Measurements from ENCODE around the gene LDLRAP1.

Gene LDLRAP1

DNA sequence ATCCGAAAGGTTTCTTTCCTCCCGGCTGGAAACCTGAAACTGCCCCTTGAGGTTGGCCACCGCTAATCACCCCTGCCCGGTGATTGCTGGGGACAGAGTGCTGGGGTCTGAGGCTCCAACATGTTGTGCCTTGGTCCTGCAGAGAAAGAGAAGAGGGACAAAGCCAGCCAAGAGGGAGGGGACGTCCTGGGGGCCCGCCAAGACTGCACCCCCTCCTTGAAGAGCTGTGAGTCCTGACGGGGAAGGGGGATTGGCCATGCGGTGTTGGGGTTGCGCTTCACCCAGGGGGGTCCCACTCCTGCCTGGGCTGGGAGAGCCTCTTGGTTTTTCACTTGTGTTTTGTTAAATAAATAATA lies 19.5 kb downstream of the LDLRAP1 start:
- no peak for DNase-seq (ENCODE audit: low read depth)

DNA sequence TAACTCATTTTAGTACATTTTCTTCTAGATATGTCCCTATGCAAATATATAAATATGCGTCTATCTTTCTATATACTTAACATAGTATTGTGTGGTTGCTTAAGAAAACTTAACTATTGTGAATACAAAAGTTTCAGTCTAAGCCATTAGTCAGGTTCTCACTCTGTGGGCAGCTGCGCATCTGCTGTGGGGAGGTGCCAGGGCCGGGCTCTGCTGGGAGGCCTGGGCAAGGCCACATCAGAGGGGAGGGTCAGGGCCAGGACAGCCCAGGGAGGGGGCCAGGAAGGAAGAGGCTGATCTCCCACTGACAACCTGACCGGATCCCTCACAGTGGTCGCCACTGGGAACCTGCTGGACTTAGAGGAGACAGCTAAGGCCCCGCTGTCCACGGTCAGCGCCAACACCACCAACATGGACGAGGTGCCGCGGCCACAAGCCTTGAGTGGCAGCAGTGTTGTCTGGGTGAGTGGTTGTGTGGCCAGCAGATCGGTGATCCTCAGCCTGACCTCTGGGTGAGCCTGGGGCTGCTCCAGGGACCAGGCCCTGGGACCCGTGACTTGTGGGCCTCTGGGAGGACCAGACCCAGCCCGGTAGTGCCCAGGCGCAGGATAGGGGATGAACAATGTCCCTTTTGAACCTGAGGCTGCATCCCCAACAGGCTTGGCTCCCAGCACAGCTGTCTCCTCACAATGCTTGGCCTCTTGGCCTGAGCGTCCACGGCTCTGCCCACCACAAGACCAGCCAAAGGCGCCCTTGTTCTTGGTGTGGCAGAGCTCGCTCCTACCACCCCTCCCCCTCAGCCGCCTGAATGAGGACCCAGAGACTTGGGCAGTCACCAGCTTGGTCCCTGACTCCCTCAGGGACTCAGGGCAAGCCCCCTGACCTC lies 20.2 kb downstream of the LDLRAP1 start:
- DNase-seq (ENCODE audit: low read depth): no peak

DNA sequence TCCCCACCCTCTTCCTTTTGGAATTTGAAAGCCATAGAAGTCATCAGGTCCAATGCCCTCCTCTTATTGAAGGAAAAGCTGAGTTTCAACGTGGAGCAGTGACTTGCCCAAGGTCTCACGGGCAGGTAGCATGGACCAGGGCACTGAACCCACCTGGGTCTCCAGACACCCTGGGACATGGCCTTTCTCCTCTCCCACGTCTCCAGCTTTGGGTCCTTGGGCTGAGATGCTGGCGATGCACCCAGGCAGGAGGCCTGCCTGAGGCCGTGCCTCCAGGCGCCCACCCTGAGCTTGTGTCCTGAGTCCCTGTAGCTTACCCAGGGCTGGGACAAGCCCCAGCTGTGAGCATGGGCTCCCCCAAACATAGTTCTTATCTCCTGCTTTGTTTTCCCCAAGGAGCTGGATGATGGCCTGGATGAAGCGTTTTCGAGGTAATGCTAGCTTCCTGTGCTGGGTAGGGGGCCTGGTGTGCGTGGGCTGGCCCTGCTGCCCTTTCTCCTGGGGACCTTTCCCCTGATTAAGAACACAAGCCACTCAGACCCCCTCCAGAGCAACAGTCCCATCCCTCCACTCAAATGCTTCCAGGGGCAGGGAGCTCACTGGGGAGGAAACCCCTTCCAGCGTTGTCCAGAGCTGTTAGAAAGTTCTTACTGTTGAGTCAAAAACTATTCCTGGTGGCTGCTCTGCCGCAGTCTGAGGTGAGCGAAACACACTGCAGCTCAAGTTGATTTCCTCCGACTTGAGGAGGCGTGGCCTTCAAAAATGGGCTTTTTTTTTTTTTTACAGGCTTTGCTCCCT lies 21.6 kb downstream of the LDLRAP1 start:
- DNase-seq (ENCODE audit: low read depth): peak; percentile 49

DNA sequence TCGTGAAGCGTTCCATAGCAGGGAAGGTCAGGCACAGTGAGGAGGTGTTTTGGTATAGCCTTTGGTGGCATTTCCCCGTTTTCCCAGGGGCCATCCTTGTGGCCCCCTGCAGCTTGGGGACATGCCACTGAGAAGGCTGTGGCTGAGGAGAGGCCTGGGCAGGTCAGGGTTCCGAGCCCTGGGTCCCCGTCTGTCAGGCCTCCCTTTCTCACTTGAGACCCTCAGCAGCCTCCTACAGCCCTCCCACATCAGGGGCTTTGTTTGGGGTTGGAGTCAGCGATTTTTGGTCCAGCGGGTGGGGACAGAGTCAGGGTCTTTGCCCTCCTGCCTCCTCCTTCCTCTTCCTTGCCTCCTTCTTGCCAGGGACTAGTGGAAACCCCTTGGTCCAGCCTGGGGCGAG lies 22.2 kb downstream of the LDLRAP1 start:
- DNase-seq (ENCODE audit: low read depth): no peak

DNA sequence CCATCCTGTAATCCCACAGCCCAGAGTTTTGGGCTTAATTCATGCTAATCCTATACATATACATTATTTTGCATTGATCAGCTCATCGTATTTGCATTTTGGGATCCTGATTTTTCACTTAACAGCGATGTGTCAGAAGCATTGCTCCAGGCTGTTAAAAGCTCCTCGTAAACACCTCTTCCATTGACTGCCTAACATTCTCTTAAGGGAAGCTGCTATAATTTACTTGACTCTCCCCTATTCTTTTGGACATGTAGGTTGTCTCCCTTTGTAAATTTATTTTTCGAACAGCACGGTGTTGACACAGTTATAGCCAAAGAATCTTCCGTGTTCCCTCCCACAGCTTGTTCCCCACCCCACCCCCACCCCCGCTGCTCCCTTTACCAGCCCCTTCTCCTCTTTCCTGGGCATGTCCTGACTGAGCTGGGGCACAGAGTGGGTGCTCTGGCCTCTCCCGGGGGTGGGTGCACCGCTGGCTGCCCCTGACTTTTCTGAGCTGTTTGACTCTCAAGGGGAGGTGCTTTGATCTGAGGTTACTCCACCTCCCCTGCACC lies 22.8 kb downstream of the LDLRAP1 start:
- no peak for DNase-seq (ENCODE audit: low read depth)

- peak; percentile 80 for DNase-seq (ENCODE audit: low read depth)
These were observed 23.4 kb downstream of the LDLRAP1 start for GRCh38 chr1:25566730-25567341.

- DNase-seq (ENCODE audit: low read depth): no peak
These were observed 24.3 kb downstream of the LDLRAP1 start for GRCh38 chr1:25567710-25568089.

- peak; percentile 81 for DNase-seq (ENCODE audit: low read depth)
These were observed 24.9 kb downstream of the LDLRAP1 start for GRCh38 chr1:25568090-25568833.

- DNase-seq (ENCODE audit: low read depth): peak; percentile 81
These were observed 25.6 kb downstream of the LDLRAP1 start for GRCh38 chr1:25568834-25569596.

GRCh38 chr1:25569597-25570396 lies 26.4 kb downstream of the LDLRAP1 start:
- peak; percentile 81 for DNase-seq (ENCODE audit: low read depth)

DNA sequence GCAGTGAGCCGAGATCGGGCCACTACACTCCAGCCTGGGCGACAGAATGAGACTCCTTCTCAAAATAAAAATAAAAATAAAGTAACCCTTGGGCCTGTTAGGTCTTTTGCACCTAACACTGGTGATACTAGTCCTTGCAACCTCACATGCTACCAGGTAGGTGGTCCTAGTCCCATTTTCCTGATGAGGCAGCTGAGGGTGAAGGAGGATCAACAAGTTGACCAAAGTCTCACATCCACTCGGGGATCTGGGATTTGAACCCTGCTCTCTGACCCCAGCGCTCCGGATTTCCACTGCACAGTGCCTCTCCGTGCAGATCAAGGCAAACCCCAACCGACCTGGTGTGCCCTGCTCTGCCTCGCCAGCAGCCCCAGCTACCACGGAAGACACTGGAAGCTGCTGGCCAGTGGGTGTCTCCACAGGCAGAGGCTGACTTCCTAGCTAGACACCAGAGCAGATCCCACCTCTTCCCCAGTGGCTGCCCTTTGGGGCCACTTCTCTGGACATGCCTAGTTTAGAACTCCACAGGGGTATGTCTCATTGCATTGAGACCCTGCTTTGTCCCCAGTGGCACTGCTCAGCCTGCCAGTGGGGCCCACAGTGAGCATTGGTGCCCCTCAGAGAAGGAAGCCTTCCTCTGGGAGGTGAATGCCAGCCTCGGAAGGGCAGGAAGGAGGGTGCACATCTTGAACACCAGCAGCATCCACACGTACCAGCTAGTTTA lies 27.6 kb downstream of the LDLRAP1 start:
- DNase-seq (ENCODE audit: low read depth): no peak

DNA sequence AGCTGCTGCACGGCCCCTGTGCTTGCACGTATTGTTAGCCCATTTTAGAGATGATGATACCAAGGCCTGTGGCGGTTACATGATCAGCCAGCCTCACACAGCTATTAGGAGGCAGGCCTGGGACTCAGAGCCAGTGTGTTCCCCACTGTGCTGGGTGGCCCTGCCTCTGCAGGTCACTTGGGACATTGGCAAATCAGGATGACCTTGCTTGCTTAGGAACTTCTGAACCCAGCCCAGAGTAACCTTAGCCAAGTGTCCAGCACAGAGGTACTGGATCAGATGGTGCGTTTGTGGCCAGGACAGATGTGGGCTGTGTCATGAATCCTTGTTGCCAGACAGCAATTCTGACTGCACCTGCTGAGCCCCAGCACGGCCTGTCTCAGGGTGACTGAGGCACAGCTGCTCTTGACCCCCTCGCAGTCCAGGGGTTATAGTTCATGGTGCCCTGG lies 28.1 kb downstream of the LDLRAP1 start:
- DNase-seq (ENCODE audit: low read depth): no peak

GRCh38 chr1:25572107-25572506 lies 28.7 kb downstream of the LDLRAP1 start:
- no peak for DNase-seq (ENCODE audit: low read depth)

- peak; percentile 41 for DNase-seq (ENCODE audit: low read depth)
These were observed 29.5 kb downstream of the LDLRAP1 start for GRCh38 chr1:25572708-25573590.

DNA sequence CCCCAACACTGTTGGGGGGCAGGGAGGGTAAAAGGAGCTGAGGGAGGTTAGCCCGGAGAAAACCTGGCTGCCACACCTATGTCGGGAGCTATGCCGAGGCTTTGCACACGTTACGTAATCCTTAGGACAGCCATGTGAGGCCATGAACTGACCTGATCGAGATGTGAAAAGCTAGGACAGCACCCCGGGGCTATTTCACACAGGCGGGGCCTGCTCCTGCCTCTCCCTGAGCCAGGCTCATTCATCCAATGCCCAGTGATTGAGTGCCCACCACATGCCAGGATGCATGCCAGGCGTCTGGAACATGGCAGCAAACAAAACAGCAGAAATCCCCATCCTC lies 30.2 kb downstream of the LDLRAP1 start:
- DNase-seq (ENCODE audit: low read depth): no peak

GRCh38 chr1:25573961-25574360 lies 30.6 kb downstream of the LDLRAP1 start:
- DNase-seq (ENCODE audit: low read depth): no peak

DNA sequence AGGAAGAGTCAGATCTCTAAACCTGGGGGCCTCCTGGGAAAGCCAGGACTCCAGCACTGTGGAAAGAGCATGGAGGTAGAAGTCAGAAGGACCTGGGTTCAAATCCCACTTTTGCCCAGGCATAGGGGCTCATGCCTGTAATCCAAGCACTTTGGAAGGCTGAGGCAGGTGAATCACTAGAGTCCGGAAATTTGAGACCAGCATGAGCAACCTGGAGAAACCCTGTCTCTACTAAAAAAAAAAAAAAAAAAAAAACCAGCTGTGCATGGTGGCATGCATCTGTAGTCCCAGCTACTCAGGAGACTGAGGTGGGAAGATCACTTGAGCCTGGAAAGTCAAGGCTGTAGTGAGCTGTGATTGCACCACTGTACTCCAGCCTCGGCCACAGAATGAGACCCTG lies 31.8 kb downstream of the LDLRAP1 start:
- no peak for DNase-seq (ENCODE audit: low read depth)

- DNase-seq (ENCODE audit: low read depth): no peak
These were observed 33.2 kb downstream of the LDLRAP1 start for GRCh38 chr1:25576459-25577133.
